LNCAP (cell line): ENCODE measurements around the gene MYLK.

ENCODE experiments used
- TF ChIP-seq, protein P1 (sequence below): fragments of 450-650 bp; IDR thresholded peaks from 2 replicates; pipeline ENCODE4 v1.5.1; 2017; ENCODE audit warnings: mild to moderate bottlenecking

MYLK gene

DNA sequence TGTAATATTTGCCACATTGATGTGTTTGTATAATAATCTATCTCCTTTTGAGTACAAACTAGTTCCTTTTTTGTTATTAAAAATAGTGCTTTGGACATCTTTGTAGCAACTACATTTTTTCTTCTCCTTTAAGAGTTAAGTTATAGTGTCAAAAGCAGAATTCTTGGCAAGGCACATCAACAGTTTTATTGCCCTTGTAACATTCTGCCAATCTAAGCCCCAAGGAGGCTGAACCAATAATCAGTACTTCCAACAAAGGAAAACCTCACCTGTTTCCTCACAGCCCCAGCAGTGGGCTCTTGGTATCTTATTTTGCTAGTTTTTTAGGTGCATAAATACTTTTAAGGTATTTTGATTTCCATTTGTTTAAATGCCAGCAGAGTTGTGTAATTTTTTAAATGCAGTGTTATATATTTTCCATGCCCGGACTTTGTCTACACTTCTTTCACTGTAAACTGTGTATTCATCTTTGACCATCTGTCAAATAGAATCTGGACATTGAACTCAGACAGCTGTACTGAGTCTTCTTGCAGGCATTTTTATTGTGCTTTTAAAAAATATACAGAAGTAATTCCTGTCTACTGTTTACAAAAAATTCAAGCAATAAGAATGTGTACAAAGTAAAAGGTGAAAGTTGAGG is 101.0 kb downstream of the MYLK start:
- TF ChIP-seq, protein P1, sequence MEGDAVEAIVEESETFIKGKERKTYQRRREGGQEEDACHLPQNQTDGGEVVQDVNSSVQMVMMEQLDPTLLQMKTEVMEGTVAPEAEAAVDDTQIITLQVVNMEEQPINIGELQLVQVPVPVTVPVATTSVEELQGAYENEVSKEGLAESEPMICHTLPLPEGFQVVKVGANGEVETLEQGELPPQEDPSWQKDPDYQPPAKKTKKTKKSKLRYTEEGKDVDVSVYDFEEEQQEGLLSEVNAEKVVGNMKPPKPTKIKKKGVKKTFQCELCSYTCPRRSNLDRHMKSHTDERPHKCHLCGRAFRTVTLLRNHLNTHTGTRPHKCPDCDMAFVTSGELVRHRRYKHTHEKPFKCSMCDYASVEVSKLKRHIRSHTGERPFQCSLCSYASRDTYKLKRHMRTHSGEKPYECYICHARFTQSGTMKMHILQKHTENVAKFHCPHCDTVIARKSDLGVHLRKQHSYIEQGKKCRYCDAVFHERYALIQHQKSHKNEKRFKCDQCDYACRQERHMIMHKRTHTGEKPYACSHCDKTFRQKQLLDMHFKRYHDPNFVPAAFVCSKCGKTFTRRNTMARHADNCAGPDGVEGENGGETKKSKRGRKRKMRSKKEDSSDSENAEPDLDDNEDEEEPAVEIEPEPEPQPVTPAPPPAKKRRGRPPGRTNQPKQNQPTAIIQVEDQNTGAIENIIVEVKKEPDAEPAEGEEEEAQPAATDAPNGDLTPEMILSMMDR, result no peak

DNA sequence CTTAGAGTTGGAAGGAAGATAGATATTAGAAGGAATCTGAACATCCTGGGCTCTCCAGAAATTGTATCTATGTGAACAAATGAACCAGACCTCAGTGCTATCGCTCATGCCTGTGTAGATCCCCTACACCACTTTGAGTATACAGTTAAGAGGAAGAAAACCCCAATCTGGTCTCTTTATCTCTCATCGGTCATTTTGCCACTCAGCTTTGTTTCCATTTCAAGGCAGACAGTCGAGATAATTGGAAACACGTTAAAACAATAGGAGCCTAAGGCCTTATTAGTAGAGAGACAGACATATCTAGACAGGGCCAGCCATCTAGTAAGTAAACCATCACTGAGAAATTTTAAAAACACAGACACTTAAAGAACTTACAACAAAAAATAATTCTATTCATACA is 101.6 kb downstream of the MYLK start:
- TF ChIP-seq, protein P1, result no peak

DNA sequence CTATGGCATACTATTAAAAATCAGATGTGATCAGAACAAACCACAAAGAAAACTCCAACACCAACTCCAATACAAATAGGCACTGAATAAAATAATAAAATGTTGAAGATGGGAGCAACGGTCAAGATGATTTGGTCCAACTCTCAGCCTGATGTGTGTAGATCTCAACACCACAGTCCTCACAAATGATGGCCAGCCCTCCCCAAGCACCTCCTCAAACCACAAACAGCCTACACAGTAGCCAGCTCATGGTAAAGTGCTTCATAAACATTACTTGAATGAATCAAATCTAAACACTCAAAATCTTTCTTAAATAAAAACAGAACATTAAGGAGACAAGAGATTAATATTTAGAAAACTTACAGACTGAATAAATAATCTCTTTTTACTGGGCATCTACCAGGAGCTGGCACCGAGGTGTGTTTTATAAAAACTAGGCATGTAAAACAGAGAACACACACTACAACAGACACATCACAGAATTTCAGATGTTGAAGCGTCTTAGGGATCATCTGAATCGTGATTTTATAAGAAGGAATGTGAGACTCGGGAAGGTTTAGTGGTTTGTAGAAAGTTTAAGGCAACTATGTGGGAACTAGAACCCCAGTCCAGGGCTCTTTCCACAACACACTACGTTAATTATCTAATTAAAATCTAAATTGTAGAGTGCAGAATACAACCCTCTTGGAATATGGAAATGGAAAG is 102.4 kb downstream of the MYLK start:
- TF ChIP-seq, protein P1, result no peak

DNA sequence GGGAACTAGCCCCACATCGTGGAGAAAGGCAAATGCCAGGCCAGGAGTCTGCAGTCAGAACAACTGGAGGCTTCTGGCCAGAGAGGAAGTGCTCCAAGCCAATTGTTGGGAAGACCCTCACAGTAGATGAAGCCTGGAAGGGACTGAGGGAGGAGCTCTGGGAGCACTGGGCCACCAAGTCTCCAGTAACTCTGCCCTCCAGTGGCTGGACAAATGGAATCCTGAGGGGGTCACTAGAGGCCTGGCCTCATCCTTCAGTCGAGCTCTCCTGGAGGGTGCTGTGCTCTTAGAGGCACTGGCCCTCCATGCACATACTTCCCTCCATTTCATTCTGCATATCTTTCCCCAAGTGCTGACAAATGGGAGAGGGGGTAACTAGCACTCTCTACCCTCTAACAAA is 103.0 kb downstream of the MYLK start:
- TF ChIP-seq, protein P1, result no peak

DNA sequence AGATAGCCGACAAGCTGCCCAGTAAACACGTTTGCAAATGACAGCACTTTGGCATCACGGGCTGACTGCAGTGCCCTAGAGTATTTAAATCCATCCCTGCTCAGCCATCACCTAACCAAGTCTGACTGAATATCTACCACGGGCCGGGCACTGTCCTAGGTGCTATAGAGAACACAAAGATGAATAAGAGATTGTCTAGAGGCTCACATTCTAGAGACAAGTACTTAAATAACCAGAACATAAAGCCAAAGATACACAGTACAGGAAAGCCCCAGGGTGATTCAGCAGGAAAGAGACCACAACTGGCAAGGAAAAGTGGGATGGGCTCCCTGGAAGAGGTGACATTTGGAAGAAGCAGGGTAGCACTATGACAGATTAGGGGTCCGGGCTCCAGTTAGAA is 103.5 kb downstream of the MYLK start:
- TF ChIP-seq, protein P1, result no peak

DNA sequence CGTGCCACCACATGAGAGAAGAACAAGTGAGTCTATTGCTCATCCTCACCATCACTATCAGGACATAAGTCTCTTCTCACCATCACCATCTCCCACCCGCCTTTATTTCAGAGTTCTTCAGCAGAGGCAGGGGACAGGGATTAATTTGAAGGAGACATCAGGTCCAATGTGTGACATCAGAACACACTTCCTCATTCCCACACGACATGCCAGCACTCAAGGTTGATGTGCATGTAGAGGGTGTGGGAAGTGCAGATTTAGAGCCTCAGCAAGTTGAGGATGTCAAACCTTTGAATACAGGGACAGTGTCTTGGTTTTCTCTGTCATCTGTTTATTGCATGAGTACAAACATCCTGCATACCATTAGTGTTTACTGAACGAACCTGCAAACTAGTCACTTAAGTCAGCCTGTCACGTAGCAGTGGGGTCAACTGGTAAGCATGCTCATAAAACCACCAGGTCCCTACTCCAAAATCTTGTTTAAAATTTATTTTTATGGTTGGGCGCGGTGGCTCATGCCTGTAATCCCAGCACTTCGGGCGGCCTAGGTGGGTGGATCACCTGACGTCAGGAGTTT is 104.4 kb downstream of the MYLK start:
- TF ChIP-seq, protein P1, result no peak

DNA sequence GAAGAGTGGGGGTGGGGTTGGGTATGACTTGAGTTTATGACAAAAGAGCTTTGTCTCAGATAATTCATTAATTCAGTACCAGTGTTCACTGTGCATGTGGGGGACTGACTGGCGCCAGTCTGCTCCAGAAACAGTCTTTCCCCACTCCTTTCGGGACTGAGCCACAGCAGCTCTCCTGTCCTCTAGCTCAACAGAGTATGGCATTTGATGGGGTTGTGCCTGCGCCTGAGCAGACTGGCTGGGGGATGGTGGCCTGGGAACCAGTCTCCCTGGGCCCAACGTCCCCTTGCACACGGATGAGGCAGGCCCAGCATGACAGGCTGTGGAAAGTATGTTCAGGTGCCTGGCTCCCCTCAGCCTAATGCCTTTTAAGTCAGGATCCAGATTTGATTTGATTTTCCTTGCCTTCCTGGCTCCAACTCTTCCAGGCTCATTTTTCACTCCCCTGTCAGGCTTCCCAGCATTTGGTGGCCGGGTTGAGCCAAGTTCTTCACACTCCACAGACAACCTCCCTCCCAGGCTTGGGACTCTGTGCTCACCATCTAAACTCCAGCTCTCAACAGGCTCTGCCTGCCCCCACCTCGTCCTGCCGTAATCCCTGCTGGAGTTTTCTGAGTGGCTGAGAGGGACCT is 105.0 kb downstream of the MYLK start:
- TF ChIP-seq, protein P1, result no peak
